Activated T-helper 17 cell treated with anti-CD3 and anti-CD28 coated beads, Interleukin-2, amount 50 U/mL, for 72 hours (primary cell): ENCODE results near the gene RNASE8. TPM values are rescaled to one million over a fixed set of nuclear protein-coding genes. Genes with fewer than 3 reads are reported as not detected.

Experiments used
- ATAC-seq: fragments of 150-1000 bp; cut with Tn5 transposase; replicated peaks from 2 replicates; pipeline ENCODE4 v1.10.0; 2021; ENCODE audit warnings: mild to moderate bottlenecking, moderate library complexity
- H3K27ac Mint-ChIP-seq: one replicate; pipeline ENCODE4 v1.8.0; 2022; ENCODE audit warnings: mixed read lengths
- H3K27me3 Mint-ChIP-seq: one replicate; pipeline ENCODE4 v1.8.0; 2022; ENCODE audit warnings: mixed read lengths
- H3K36me3 Mint-ChIP-seq: one replicate; pipeline ENCODE4 v1.8.0; 2022; ENCODE audit warnings: low read depth, mild to moderate bottlenecking, mixed read lengths
- H3K4me1 Mint-ChIP-seq: one replicate; pipeline ENCODE4 v1.8.0; 2022; ENCODE audit warnings: mixed read lengths
- H3K4me3 Mint-ChIP-seq: one replicate; pipeline ENCODE4 v1.8.0; 2022; ENCODE audit warnings: mild to moderate bottlenecking, mixed read lengths
- H3K9me3 Mint-ChIP-seq: one replicate; pipeline ENCODE4 v1.8.0; 2022; ENCODE audit warnings: mixed read lengths
- total RNA-seq, 2 donors: library from RNA; stranded (reverse); gene quantifications; one replicate each; pipeline ENCODE4 v1.2.3, GENCODE V29; 2022

Gene RNASE8
- total RNA-seq, 2 donors from 2014 or later: not detected

DNA sequence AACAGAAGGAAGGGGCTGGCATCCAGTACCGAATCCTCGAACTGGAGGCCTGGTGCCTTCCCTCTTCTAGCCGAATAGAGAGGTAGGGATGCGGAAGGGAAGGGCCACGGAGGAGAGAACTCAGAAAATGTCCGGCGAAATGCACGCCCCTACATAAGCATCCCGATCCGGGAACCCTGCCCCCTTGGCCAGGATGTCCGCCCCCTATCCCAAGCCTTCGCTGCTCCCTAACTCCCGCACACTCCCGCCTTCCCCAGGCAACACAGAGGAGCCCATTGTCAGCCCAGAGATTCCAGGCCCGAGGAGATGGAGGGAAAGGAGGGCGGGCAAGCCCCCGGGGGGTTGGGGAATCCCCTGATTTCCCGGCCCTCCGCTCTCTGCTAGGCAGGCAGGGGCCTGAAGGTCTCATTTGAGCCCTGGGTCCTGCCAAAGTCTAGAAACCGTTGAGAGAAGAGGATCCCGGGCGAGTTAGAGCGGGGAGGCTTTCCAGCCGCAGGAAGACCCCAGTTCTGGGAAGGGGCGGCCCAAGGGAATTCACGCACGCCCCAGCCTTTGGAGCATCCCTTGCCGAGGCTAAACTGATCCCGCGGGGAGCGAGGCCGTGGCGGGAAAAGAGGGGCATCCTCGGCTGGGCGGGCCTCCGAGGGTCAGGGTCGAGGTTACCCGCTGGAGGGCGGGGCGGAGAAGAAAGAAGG lies 11.9 kb downstream of the RNASE8 start:
- no peak overlapping the region for H3K27ac Mint-ChIP-seq
- H3K36me3 Mint-ChIP-seq: peaks cover 6% of the 10 kb centered on the region
- no peaks in the 10 kb centered on the region for H3K9me3 Mint-ChIP-seq
- peak overlapping the region; percentile 76 for H3K4me3 Mint-ChIP-seq
- H3K27me3 Mint-ChIP-seq: peaks cover 65% of the 10 kb centered on the region
- H3K4me1 Mint-ChIP-seq: peaks cover 9% of the 10 kb centered on the region
- no peak for ATAC-seq

DNA sequence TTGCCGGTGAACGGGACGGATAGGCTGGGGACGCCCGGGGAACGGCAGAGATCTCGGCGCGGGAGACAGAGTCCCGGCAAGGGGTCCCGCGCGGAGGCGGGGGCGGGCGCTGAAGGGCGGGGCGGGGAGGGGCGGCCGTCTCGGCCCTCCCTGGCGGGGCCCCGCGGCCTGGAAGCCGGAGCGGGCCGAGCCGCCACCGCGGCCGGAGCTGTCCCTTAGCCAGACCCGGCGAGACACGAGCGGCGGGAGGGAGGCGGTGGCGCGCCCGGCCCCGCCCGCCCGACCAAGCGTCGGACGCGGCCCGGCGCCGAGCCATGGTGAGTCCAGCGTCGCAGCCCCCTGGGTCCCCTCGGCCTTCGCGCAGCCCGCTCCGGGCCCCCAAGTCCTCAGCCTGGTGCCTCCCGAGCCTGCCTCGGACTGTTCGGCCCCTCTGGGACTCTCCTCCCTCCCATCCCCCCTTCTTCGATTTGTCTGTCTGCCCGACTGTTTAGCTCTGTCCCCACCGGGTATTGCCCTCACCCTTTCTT lies 12.5 kb downstream of the RNASE8 start, which contains the start of gene ARHGEF40:
TSS of gene ARHGEF40 (plus strand) at position 222 of the 527 bp plus-strand sequence. CDS start at position 315, 93 bp downstream.
- peak within 1 kb of the TSS; percentile 76 for H3K4me3 Mint-ChIP-seq
- peak; percentile 15 for ATAC-seq
- peaks cover 64% of the 10 kb centered on the region for H3K27me3 Mint-ChIP-seq
- no peaks in the 10 kb centered on the region for H3K9me3 Mint-ChIP-seq
- peaks cover 6% of the 10 kb centered on the region for H3K36me3 Mint-ChIP-seq
- H3K4me1 Mint-ChIP-seq: peaks cover 9% of the 10 kb centered on the region
- no peak within 1 kb of the TSS for H3K27ac Mint-ChIP-seq

DNA sequence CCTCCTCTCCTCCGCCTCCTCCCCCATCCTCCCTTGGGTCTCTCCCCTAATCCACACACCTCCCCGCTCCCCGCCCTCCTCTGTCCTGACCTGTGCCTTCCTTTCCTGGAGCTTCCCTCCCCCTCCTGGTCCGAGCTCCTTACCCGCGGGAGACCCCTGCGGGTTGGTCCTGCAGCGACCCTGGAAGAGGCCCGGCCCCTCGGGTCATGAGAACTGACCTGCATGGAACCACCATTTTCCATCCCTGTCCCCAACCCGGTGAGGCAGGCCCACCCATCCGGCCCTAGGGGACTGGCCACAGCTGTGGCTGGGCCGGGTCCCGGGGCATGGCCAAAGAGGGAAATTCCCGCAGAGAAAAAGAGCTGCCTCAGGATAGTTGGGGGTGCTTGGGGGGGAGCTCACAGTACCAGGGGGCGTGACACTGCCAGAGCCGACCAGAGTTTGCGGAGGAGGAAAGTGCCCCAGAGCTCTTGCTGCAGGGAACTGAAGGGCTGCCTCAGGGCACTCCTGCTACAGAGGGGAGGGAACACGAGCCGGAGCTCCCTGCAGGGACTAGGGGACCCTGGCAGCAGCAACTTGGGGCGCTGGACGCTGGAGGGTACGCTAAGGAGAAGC lies 13.1 kb downstream of the RNASE8 start:
- H3K9me3 Mint-ChIP-seq: no peaks in the 10 kb centered on the region
- H3K4me1 Mint-ChIP-seq: peaks cover 9% of the 10 kb centered on the region
- H3K4me3 Mint-ChIP-seq: peak overlapping the region; percentile 76
- peak; percentile 22 for ATAC-seq
- no peak overlapping the region for H3K27ac Mint-ChIP-seq
- H3K27me3 Mint-ChIP-seq: peaks cover 59% of the 10 kb centered on the region
- H3K36me3 Mint-ChIP-seq: peaks cover 6% of the 10 kb centered on the region

DNA sequence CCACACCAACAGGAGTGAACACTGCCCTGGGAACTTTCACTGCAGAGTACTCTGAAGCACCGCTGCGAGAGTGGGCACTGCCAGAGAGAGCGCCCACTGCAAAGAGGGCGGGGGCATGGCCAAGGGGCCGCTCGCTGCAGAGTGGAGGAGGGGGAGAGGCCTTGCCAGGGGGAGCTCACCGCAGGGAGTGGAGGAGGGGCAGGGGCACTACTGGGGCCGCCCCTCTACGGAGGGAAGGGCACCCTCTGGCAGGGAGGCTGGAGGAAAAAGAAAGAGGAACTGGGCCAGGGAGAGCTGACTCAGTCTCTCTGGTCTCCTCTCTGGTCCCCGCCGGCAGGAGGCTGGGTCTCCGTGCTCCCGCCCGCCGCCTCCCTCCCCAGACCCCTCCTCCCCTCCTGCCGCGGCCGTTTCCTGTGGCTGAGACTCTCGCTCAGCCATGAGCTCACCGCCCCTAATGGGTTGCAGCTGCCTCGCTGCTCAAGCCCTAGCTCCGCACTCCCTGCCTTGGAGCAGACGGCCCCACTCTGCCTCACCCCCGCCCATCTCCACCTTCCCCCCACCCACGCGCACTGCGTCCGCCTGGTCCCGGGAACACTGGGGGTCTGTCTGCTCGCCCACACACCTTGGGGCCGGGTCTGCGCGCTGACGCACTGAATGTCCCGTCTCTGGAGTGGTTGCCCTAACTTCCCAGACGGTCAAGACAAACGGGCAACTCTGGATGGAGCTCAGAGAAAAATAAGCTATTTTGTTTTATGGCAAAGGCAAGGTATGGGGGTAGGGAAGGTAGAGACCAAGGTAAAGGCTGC lies 13.8 kb downstream of the RNASE8 start:
- Mint-ChIP-seq H3K27me3 (peaks cover 54% of the 10 kb centered on the region), H3K4me3 (peak overlapping the region; percentile 76), H3K9me3 (no peaks in the 10 kb centered on the region), H3K27ac (no peak overlapping the region), H3K36me3 (peaks cover 6% of the 10 kb centered on the region), H3K4me1 (peaks cover 9% of the 10 kb centered on the region)
- peak; percentile 69 for ATAC-seq

DNA sequence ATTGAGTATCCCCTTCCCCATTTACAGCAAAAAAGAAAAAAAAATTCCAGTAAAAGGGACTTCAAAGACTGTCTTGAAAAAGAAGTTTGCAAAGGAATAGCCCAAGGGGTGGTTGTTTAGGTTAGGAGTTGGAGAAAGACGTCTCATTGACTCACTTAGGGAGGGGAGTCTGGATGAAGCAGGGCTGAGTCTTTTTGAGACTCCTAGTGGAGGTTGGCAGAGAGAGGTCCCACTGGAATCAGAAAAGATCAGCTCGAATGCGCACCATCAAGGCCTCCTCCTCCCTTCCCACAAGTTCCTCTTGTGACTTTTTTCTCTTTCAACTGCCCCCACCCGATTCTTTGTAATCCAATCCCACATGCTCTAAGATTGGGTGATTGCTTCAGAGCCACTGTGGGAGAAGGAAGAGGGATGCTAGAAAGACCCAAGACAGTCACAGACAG lies 14.4 kb downstream of the RNASE8 start:
- Mint-ChIP-seq H3K27ac (no peak overlapping the region), H3K36me3 (peaks cover 6% of the 10 kb centered on the region), H3K4me1 (peaks cover 9% of the 10 kb centered on the region), H3K27me3 (peaks cover 48% of the 10 kb centered on the region), H3K4me3 (peak overlapping the region; percentile 76), H3K9me3 (no peaks in the 10 kb centered on the region)
- no peak for ATAC-seq

DNA sequence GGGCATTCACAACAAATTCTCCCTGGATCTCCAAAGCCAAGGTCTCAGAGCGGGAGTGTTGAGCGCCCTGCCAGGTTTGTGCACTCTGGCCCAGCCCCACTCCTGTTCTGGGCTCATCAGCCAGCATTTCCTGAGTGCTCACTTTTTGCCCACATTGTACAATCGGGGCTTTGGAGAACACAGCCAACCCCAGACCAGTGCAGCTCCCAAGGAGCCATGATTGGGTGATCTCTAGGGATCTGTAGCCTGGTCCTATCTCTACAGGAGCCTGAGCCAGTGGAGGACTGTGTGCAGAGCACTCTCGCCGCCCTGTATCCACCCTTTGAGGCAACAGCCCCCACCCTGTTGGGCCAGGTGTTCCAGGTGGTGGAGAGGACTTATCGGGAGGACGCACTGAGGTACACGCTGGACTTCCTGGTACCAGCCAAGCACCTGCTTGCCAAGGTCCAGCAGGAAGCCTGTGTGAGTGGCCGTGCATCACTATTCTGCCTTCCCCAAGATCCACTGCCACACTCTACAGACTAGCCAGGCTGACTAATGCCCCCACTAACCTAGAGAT lies 15.2 kb downstream of the RNASE8 start:
- H3K27ac Mint-ChIP-seq: no peak overlapping the region
- H3K27me3 Mint-ChIP-seq: peaks cover 43% of the 10 kb centered on the region

DNA sequence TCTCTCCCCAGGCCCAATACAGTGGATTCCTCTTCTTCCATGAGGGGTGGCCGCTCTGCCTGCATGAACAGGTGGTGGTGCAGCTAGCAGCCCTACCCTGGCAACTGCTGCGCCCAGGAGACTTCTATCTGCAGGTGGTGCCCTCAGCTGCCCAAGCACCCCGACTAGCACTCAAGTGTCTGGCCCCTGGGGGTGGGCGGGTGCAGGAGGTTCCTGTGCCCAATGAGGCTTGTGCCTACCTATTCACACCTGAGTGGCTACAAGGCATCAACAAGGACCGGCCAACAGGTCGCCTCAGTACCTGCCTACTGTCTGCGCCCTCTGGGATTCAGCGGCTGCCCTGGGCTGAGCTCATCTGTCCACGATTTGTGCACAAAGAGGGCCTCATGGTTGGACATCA lies 16.3 kb downstream of the RNASE8 start:
- peaks cover 35% of the 10 kb centered on the region for H3K27me3 Mint-ChIP-seq
- ATAC-seq: no peak
- peaks cover 9% of the 10 kb centered on the region for H3K4me1 Mint-ChIP-seq
- no peak overlapping the region for H3K4me3 Mint-ChIP-seq
- H3K36me3 Mint-ChIP-seq: peaks cover 6% of the 10 kb centered on the region
- H3K27ac Mint-ChIP-seq: no peak overlapping the region
- H3K9me3 Mint-ChIP-seq: no peaks in the 10 kb centered on the region

More for the DNA sequence above, 15.2 kb downstream of the RNASE8 start:
- peaks cover 9% of the 10 kb centered on the region for H3K4me1 Mint-ChIP-seq
- peaks cover 6% of the 10 kb centered on the region for H3K36me3 Mint-ChIP-seq
- ATAC-seq: no peak
- H3K9me3 Mint-ChIP-seq: no peaks in the 10 kb centered on the region
- H3K4me3 Mint-ChIP-seq: peak overlapping the region; percentile 76

DNA sequence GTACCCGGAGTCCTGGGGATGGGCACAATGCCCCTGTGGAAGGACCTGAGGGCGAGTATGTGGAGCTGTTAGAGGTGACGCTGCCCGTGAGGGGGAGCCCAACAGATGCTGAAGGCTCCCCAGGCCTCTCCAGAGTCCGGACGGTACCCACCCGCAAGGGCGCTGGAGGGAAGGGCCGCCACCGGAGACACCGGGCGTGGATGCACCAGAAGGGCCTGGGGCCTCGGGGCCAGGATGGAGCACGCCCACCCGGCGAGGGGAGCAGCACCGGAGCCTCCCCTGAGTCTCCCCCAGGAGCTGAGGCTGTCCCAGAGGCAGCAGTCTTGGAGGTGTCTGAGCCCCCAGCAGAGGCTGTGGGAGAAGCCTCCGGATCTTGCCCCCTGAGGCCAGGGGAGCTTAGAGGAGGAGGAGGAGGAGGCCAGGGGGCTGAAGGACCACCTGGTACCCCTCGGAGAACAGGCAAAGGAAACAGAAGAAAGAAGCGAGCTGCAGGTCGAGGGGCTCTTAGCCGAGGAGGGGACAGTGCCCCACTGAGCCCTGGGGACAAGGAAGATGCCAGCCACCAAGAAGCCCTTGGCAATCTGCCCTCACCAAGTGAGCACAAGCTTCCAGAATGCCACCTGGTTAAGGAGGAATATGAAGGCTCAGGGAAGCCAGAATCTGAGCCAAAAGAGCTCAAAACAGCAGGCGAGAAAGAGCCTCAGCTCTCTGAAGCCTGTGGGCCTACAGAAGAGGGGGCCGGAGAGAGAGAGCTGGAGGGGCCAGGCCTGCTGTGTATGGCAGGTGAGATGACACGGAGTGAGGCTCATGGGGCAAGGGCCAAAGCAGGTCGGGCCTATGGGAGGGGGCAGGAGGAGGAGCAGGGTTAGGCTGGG lies 17.0 kb downstream of the RNASE8 start:
- ATAC-seq: no peak
- peaks cover 2% of the 10 kb centered on the region for H3K36me3 Mint-ChIP-seq
- no peaks in the 10 kb centered on the region for H3K9me3 Mint-ChIP-seq
- H3K27ac Mint-ChIP-seq: no peak overlapping the region
- peaks cover 6% of the 10 kb centered on the region for H3K4me1 Mint-ChIP-seq
- H3K4me3 Mint-ChIP-seq: no peak overlapping the region
- peaks cover 28% of the 10 kb centered on the region for H3K27me3 Mint-ChIP-seq

DNA sequence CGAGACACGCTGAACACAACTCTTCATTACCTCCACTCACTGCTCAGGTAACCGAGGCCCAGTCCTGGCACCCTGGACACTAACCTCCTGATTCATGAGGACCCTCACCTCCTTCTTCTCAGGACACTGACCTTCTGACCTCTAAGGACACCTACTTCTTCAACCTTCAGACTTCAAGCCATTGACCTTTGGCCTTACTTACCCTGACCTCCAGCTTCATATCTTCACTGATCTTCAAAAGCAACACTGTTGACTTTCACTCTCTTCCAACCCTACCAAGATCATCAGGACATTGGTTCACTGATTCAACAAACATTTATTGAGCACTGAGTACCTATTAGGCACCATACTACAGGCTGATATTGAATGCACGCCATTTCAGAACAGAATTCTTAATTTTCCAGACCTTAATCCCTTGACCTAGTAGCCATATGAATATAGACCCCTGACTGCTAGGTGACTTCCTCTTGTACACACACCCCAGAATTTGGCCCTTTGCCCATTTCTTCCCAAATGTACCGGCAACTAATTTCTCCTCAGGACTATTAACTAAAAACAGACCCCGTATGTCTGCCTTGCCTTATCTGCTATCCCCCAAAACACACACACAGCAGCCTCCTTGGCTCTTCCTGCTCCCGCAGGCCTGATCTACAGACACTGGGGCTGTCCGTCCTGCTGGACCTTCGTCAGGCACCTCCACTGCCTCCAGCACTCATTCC lies 18.3 kb downstream of the RNASE8 start:
- Mint-ChIP-seq H3K4me3 (no peak overlapping the region), H3K4me1 (peaks cover 3% of the 10 kb centered on the region), H3K9me3 (no peaks in the 10 kb centered on the region), H3K36me3 (no peaks in the 10 kb centered on the region), H3K27ac (no peak overlapping the region), H3K27me3 (peaks cover 20% of the 10 kb centered on the region)
- ATAC-seq: no peak

DNA sequence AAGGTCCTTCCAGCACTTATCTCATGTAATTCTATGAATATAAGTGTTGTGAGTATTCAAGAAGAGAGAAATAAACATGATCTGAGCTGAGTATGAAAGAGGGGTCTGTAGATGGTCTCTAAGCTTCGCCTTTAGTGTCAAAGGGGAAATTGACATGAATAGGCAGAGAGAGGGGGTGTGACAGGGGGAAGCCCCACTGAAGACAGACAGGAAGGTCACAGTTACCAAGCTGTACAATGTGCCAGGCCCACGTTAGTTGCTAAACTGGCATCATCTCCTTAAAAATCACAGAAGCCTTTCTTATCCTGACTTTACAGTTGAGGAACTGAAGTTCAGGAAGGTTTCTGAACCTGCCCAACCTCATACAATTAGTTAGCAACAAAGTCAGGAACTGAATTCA lies 20.1 kb downstream of the RNASE8 start:
- no peaks in the 10 kb centered on the region for H3K36me3 Mint-ChIP-seq
- no peaks in the 10 kb centered on the region for H3K4me1 Mint-ChIP-seq
- H3K27me3 Mint-ChIP-seq: peaks cover 7% of the 10 kb centered on the region
- no peak overlapping the region for H3K4me3 Mint-ChIP-seq
- H3K27ac Mint-ChIP-seq: no peak overlapping the region
- no peak for ATAC-seq
- H3K9me3 Mint-ChIP-seq: no peaks in the 10 kb centered on the region

DNA sequence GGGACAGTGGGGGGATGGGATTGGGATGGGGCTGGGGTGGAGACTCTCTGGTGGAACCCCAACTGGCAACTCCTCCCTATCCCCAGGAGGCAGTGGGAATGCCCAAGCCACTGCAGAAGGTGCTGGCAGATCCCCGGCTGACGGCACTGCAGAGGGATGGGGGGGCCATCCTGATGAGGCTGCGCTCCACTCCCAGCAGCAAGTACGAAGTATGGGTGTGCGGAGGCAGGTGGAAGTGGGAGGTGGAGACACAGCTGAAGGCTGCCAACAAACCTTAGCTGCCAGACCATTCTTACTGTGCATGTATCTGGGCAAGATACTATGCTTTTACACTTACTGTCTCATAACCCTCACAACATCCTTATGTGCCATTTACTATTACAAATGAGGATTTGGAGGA lies 20.7 kb downstream of the RNASE8 start:
- Mint-ChIP-seq H3K4me3 (no peak overlapping the region), H3K27ac (no peak overlapping the region), H3K27me3 (peaks cover 3% of the 10 kb centered on the region), H3K36me3 (no peaks in the 10 kb centered on the region), H3K9me3 (no peaks in the 10 kb centered on the region), H3K4me1 (no peaks in the 10 kb centered on the region)
- ATAC-seq: no peak

DNA sequence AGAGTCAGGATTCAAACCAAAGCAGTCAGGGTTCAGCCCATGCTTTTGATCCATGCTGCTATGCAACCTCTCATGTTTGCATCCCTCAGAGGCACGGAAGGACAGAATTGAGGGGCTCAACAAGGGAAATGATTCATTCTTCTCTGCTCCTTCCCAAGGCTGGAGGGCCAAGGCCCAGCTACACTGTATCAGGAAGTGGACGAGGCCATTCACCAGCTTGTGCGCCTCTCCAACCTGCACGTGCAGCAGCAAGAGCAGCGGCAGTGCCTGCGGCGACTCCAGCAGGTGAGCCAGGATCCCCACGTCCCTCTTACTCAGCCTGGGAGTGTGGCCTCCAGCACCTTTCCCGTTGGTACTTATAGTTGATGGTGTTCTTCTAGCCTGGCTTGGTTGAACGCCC lies 21.1 kb downstream of the RNASE8 start:
- H3K9me3 Mint-ChIP-seq: no peaks in the 10 kb centered on the region
- H3K27me3 Mint-ChIP-seq: no peaks in the 10 kb centered on the region
- H3K36me3 Mint-ChIP-seq: no peaks in the 10 kb centered on the region
- H3K4me3 Mint-ChIP-seq: no peak overlapping the region
- H3K27ac Mint-ChIP-seq: no peak overlapping the region
- no peak for ATAC-seq
- no peaks in the 10 kb centered on the region for H3K4me1 Mint-ChIP-seq

DNA sequence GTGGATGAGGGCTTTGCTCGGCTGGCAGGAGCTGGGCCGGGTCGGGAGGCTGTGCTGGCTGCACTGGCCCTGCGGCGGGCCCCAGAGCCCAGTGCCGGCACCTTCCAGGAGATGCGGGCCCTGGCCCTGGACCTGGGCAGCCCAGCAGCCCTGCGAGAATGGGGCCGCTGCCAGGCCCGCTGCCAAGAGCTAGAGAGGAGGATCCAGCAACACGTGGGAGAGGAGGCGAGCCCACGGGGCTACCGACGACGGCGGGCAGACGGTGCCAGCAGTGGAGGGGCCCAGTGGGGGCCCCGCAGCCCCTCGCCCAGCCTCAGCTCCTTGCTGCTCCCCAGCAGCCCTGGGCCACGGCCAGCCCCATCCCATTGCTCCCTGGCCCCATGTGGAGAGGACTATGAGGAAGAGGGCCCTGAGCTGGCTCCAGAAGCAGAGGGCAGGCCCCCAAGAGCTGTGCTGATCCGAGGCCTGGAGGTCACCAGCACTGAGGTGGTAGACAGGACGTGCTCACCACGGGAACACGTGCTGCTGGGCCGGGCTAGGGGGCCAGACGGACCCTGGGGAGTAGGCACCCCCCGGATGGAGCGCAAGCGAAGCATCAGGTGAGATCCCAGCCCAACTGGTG lies 24.0 kb downstream of the RNASE8 start:
- no peak for ATAC-seq
- Mint-ChIP-seq H3K27ac (no peak overlapping the region), H3K4me1 (peaks cover 3% of the 10 kb centered on the region), H3K9me3 (no peaks in the 10 kb centered on the region), H3K36me3 (no peaks in the 10 kb centered on the region), H3K4me3 (no peak overlapping the region), H3K27me3 (no peaks in the 10 kb centered on the region)
